Left lung (tissue), 10 donors: ENCODE results near the gene ZSWIM7. TPM values are rescaled to one million over a fixed set of nuclear protein-coding genes. Genes with fewer than 3 reads are reported as not detected.
"Not testable (repeated sequence)": the region's sequence is repeated elsewhere in the genome, so short reads cannot be mapped to it uniquely, and the experiment has no call there.

Experiments
- ATAC-seq: fragments of 200-7000 bp; cut with Tn5 transposase; one replicate; pipeline ENCODE4 v1.9.1; 2020; ENCODE audit warnings: moderate library complexity
- DNase-seq, 4 donors: peaks; one replicate each; pipeline ENCODE4 v3.0.0-alpha.2; 2013 to 2020
- H3K27ac ChIP-seq, 2 donors: fragments of 200-600 bp; sonication (generic) in 1 of 2; one replicate each; pipeline versions ENCODE4 v1.5.0 to v1.8.0; 2020 to 2021
- H3K27me3 ChIP-seq, 2 donors: fragments of 200-600 bp; sonication (generic) in 1 of 2; one replicate each; pipeline versions ENCODE4 v1.5.0 to v1.8.0; 2020 to 2021
- H3K36me3 ChIP-seq, 2 donors: fragments of 200-600 bp; sonication (generic) in 1 of 2; one replicate each; pipeline versions ENCODE4 v1.5.0 to v1.8.0; 2020 to 2021
- H3K4me1 ChIP-seq, 2 donors: fragments of 200-600 bp; one replicate each; pipeline ENCODE4 v1.8.0; 2021
- H3K4me3 ChIP-seq, 2 donors: fragments of 200-600 bp; sonication (generic) in 1 of 2; one replicate each; pipeline versions ENCODE4 v1.5.0 to v1.8.0; 2020 to 2021; ENCODE audit warnings: mild to moderate bottlenecking in 1 of 2
- H3K9me3 ChIP-seq, 2 donors: fragments of 200-600 bp; sonication (generic) in 1 of 2; one replicate each; pipeline versions ENCODE4 v1.5.0 to v1.8.0; 2020 to 2021
- intact Hi-C, 2 donors: fragments of 100-400 bp; cut with DNase I; formaldehyde crosslinking; loops; one replicate each; pipeline versions ENCODE4 v1.11.2 to v1.14.2; 2022
- polyA plus RNA-seq, 6 donors: library from polyadenylated mRNA; unstranded; fragments of 120-200 nt; gene quantifications; one replicate each; pipeline ENCODE4 v1.2.1, GENCODE V29; 2013; ENCODE audit not compliant: insufficient read length in 6 of 6
- total RNA-seq, 2 donors: library from RNA; stranded (reverse); fragmentation: NEBNext Ultra II Directional; extraction: Animal tissue kit (Norgen Biotek cat#: 25700); gene quantifications; one replicate each; pipeline ENCODE4 v1.2.1, GENCODE V29; 2021
- TF ChIP-seq, protein P1 (sequence below), 2 donors: fragments of 200-600 bp; sonication (generic) in 1 of 2; IDR thresholded peaks; one replicate each; pipeline versions ENCODE4 v1.5.0 to v1.8.0; 2021; ENCODE audit warnings: antibody characterized with exemption in 2 of 2
- donor health status: DM: no; HTN: yes; CAD: no.
- donor health status: DM: no; HTN: no; CAD: no.

Gene ZSWIM7
- total and polyA plus RNA-seq, 8 donors: 22.6 to 64.4 (median 54.8) TPM

DNA sequence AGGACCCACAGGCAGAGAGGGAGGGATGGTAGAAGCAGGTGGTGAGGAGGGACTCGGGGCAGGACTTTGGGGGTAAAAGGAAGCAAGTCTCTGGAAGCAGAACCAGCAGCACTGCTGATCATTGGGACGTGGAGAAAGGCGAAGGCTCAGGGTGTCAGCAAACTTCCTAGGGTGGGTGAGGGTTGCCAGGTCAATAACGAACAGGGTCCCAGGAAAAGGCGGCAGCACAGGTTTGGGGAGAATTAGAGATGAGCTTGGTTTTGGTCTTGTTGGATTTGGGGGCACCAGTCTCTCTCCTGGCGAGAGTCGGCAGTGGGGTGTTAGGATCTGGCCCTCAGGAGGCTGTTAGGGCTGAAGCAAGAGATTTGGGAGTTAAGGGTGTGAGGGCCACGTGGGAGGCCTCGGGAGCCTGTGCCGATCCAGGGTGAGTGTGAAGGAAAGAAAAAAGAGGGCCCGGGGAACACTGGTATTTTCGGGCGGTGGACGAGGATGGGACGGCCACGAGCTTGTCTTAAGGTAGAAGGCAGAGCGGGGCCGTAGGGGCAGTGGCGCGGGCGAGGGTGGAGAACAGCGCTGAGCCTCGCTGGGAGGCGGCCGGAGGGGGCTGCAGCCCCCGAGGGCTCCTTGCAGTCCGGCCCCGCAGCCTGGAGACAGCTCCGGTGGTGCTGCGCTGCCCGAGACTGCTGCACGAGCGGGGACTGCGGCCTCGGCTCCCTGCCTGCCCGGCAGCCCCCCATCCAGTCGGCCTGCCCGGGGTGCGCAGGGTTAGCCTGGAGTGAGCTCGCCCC is 55.3 kb downstream of the ZSWIM7 start:
- intact Hi-C loops: no loop called here
- TF ChIP-seq, protein P1, sequence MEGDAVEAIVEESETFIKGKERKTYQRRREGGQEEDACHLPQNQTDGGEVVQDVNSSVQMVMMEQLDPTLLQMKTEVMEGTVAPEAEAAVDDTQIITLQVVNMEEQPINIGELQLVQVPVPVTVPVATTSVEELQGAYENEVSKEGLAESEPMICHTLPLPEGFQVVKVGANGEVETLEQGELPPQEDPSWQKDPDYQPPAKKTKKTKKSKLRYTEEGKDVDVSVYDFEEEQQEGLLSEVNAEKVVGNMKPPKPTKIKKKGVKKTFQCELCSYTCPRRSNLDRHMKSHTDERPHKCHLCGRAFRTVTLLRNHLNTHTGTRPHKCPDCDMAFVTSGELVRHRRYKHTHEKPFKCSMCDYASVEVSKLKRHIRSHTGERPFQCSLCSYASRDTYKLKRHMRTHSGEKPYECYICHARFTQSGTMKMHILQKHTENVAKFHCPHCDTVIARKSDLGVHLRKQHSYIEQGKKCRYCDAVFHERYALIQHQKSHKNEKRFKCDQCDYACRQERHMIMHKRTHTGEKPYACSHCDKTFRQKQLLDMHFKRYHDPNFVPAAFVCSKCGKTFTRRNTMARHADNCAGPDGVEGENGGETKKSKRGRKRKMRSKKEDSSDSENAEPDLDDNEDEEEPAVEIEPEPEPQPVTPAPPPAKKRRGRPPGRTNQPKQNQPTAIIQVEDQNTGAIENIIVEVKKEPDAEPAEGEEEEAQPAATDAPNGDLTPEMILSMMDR (IDR thresholded peaks at IDR 0.05): no peak
- Histone ChIP-seq H3K4me3 (peak overlapping the region; percentile 56 to 57), H3K27me3 (peaks cover 0 to 24% of the 10 kb centered on the region in 2 donors), H3K4me1 (peaks cover 11 to 62% of the 10 kb centered on the region in 2 donors), H3K9me3 (no peaks in the 10 kb centered on the region), H3K36me3 (no peaks in the 10 kb centered on the region), H3K27ac (peak overlapping the region in 1 of 2 donors; percentile 61)
- ATAC-seq: no peak
- DNase-seq: no peak

DNA sequence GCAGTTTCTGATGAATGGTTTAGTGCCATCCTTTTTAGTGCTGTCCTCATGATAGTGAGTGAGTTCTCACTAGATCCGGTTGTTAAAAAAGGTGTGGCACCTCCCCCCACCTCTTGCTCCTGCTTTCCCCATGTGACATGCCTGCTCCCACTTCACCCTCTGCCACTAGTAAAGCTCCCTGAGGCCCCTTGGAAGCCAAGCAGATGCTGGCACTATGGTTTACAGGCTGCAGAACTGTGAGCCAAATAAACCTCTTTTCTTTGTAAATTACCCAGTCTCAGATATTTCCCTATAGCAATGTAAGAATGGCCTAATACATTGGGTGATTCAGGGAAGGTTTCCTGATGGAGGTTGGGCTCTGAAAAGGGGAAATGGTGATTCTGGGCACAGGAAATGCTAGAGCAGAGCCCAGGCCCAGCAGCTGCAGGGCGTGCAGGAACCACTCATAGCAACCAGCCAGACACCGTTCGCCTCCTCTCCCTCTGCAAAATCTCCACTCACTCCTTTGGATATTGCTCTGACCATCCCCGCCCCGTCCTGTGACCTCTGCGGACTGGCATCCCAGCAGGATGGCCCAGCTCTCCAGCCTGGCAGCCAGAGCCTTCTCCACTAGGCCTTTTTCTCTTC is 57.2 kb downstream of the ZSWIM7 start:
- Histone ChIP-seq H3K4me3 (no peak overlapping the region), H3K27me3 (peaks cover 0 to 24% of the 10 kb centered on the region in 2 donors), H3K36me3 (no peaks in the 10 kb centered on the region), H3K27ac (peak overlapping the region in 1 of 2 donors; percentile 46), H3K4me1 (peaks cover 11 to 54% of the 10 kb centered on the region in 2 donors), H3K9me3 (no peaks in the 10 kb centered on the region)
- TF ChIP-seq, protein P1 (IDR thresholded peaks at IDR 0.05): no peak
- DNase-seq: peak in 1 of 4 donors; percentile 54
- intact Hi-C loops: no loop called here
- ATAC-seq: no peak

DNA sequence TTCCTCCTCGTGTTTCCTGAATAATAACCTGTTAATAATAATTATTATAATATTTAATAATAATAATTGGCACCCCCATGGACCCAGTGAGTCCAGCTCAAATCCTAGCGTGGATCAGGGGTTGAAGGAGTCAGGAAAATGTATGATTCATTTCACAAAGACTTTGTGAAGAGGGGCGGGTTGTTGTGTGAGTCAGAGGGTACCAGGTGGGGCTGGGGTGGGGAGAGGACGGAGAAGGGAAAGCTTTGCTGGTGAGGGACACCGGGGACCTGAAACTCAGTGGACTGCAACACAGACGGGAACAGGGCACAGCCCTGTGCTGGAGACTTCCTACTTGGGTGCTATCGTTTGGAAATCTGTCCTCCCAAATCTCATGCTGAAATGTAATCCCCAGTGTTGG is 57.7 kb downstream of the ZSWIM7 start:
- intact Hi-C loops: no loop called here

DNA sequence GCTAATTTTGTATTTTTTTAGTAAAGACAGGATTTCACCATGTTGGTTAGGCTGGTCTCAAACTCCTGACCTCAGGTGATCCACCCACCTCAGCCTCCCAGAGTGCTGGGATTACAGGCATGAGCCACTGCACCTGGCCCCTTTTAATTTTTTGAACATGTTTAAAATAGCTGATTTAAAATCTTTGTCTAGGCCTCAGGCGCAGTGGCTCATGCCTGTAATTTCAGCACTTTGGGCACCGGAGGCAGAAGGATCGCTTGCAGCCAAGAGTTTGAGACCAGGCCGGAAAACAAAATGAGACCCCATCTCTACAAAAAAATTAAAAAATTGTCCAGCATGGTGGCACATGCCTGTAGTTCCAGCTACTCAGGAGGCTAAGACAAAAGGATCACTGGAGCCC is 63.0 kb downstream of the ZSWIM7 start:
- H3K4me1 ChIP-seq, DNase-seq, H3K27ac ChIP-seq, H3K4me3 ChIP-seq, H3K36me3 ChIP-seq, H3K27me3 ChIP-seq, intact Hi-C loops, H3K9me3 ChIP-seq, ATAC-seq: not testable (repeated sequence)

More for the DNA sequence above, 57.7 kb downstream of the ZSWIM7 start:
- no peak for DNase-seq
- Histone ChIP-seq H3K36me3 (no peaks in the 10 kb centered on the region), H3K4me3 (no peak overlapping the region), H3K4me1 (peaks cover 11 to 50% of the 10 kb centered on the region in 2 donors), H3K9me3 (no peaks in the 10 kb centered on the region), H3K27ac (peak overlapping the region in 1 of 2 donors; percentile 46), H3K27me3 (peaks cover 0 to 24% of the 10 kb centered on the region in 2 donors)
- TF ChIP-seq, protein P1 (IDR thresholded peaks at IDR 0.05): no peak
- no peak for ATAC-seq

DNA sequence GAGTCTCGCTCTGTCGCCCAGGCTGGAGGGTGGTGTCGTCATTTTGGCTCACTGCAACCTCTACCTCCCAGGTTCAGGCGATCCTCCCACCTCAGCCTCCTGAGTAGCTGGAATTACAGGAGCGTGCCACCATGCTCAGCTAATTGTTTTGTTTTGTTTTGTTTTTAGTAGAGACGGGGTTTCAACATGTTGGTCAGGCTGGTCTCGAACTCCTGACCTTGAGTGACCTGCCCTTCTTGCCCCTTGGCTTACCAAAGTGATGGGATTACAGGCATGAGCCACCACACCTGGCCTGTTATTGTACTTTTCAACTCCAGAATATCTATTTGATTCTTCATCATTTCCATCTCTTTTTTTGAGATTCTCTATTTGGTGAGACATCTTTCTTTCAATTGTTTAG is 63.6 kb downstream of the ZSWIM7 start:
- Histone ChIP-seq H3K4me3 (no peak overlapping the region), H3K4me1 (no peaks in the 10 kb centered on the region), H3K27ac (no peak overlapping the region), H3K36me3 (no peaks in the 10 kb centered on the region), H3K9me3 (no peaks in the 10 kb centered on the region), H3K27me3 (no peaks in the 10 kb centered on the region)
- TF ChIP-seq, protein P1 (IDR thresholded peaks at IDR 0.05): no peak
- no peak for ATAC-seq
- intact Hi-C loops: no loop called here
- no peak for DNase-seq
